ENCODE results near the gene NME4.
A peak's percentile ranks its signal among the peaks of the same experiment; 100 is the strongest.

The NME4 gene

DNA sequence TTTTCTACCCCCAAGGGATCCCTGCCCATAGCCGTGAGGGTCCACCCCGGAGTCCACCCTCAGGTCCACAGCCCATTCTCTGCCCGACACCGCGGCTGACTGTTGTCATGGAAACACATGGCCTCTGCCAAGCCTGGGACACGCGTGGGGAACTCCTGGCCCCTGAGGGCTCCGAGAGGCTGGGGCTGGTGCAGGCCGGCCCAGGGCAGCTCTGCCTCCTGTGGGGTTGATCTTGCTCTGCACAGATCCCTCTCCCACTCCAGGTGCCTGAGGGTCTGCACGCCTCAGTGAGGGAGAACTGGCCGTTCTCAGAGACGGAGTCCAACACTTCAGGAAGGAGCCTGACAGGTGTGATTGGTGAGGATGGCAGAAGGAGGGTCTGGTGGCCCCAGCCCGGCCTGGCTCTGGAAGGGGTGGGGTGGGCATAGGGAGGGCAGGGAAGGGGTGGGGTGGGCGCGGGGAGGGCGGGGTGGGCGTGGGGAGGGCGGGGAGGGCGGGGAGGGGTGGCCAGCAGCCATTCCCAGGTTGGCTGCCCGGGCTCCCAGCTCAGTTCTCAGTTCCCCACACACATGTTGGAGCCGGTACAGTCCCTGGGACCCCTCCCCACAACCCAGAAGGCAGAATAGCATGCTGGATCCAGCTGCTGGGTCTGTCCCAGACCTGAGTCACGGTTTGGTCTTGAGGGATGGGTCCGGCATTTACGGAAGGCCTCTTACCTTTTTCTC lies 33.1 kb upstream of the NME4 start:
- no peak overlapping the region for H3K27ac ChIP-seq (ENCODE audit: insufficient read depth, low read depth, low read length, poor library complexity, severe bottlenecking)
- WGBS, 2 experiments = 75 to 80% methylated on average over 21 to 24 of the region's 24 CpGs
- no peaks in the 10 kb centered on the region for H3K27me3 ChIP-seq (ENCODE audit: control insufficient read depth, insufficient read depth, low read length, poor library complexity, severe bottlenecking)
- no peaks in the 10 kb centered on the region for H3K4me1 ChIP-seq (ENCODE audit: control insufficient read depth, insufficient read depth, low read length)
- H3K36me3 ChIP-seq (ENCODE audit: control insufficient read depth, insufficient read depth, low read length) = peaks cover 19% of the 10 kb centered on the region
- no peak overlapping the region for H3K4me3 ChIP-seq (ENCODE audit: insufficient read depth, low read depth, low read length)
- H3K9me3 ChIP-seq (ENCODE audit: control insufficient read depth, low read length) = no peaks in the 10 kb centered on the region

DNA sequence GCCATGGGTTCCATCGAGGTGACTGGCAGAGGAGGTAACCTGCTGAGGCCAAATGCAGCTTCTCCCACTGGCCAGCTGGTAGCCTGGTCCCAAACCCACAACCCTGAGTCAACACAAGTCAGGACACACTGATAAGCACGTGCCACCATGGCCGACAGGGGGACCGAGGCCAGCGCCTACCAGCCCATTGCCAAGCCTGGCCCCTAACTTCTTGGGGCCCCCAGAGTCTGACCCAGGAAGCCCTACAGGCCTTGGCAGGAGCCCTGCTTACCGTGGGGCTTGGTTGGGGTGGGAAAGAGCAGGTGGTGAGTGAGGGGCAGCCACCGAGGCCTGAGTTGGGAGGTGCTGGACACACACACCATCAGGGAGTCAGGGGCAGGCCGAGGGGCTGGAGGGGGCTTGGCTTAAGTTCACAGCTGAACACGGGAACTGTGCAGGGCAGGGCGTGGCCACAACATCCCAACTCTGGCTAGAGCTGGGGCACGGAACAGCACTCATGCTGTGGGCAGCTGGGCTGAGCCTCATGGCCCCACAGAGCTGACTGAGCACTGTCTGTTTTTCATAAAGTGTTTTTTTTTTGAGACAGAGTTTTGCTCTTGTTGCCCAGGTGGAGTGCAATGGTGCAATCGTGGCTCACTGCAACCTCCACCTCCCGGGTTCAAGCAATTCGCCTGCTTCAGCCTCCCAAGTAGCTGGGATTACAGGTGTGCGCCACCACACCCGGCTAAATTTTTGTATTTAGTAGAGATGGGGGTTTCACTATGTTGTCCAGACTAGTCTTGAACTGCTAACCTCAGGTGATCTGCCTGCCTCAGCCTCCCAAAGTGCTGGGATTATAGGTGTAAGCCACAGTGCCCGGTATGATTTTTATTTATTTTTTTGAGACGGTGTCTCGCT lies 32.2 kb upstream of the NME4 start:
- H3K27ac ChIP-seq (ENCODE audit: insufficient read depth, low read depth, low read length, poor library complexity, severe bottlenecking) = no peak overlapping the region
- H3K27me3 ChIP-seq (ENCODE audit: control insufficient read depth, insufficient read depth, low read length, poor library complexity, severe bottlenecking) = no peaks in the 10 kb centered on the region
- peaks cover 5% of the 10 kb centered on the region for H3K4me1 ChIP-seq (ENCODE audit: control insufficient read depth, insufficient read depth, low read length)
- peaks cover 21% of the 10 kb centered on the region for H3K36me3 ChIP-seq (ENCODE audit: control insufficient read depth, insufficient read depth, low read length)
- no peaks in the 10 kb centered on the region for H3K9me3 ChIP-seq (ENCODE audit: control insufficient read depth, low read length)
- WGBS, 2 experiments = 85 to 87% methylated on average over 19 of the region's 19 CpGs
- no peak overlapping the region for H3K4me3 ChIP-seq (ENCODE audit: insufficient read depth, low read depth, low read length)

DNA sequence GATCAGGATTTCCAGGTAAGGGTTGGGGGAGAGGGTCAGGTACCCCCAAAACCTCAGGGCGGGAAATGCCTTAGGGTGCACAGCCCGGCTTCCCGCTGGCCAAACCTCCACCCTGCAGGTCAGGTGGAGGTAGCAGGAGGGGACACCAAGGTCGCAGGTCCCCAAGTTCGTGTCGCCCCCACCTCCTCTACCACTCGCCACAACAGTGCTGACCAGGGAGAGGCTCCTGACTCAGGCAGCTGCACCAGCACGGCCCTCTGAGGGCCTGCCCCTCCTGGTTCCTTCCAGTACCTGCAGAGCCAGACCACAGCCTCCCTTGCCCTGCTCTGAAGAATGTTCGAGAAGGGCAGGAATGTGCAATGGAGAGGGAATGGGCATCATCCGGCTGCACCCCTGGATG lies 30.5 kb upstream of the NME4 start:
- H3K36me3 ChIP-seq (ENCODE audit: control insufficient read depth, insufficient read depth, low read length) = peaks cover 21% of the 10 kb centered on the region
- no peaks in the 10 kb centered on the region for H3K9me3 ChIP-seq (ENCODE audit: control insufficient read depth, low read length)
- H3K4me3 ChIP-seq (ENCODE audit: insufficient read depth, low read depth, low read length) = no peak overlapping the region
- H3K4me1 ChIP-seq (ENCODE audit: control insufficient read depth, insufficient read depth, low read length) = peaks cover 10% of the 10 kb centered on the region
- H3K27ac ChIP-seq (ENCODE audit: insufficient read depth, low read depth, low read length, poor library complexity, severe bottlenecking) = no peak overlapping the region
- 83 to 89% methylated on average over 10 of the region's 10 CpGs for WGBS, 2 experiments
- no peaks in the 10 kb centered on the region for H3K27me3 ChIP-seq (ENCODE audit: control insufficient read depth, insufficient read depth, low read length, poor library complexity, severe bottlenecking)

DNA sequence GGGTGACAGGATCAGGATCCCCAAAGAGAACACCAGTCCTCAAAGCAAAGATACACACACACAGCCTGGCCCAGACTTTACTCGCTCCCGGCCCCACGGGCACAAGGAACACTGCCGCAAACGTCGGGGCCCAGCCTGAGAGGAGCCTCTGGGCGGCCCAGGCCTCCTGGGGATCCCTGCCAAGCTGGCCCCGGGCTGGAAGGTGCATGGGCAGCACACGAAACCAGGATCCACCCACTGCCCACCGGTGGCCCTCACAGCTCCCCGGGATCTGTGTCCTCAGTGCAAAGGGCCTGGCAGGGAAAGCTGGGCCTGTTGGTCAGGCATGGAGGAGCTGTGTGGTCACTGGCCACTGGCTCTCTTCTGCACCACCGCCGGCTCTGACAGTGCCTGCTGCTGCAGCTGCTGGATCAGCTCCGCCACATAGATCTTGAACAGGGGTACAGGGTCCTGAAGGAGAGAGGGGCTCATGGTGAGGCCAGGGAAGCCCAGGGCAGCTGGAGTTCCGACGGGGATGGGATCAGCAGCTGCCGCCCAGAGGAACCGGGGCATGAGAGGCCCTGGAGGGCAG lies 29.6 kb upstream of the NME4 start:
- H3K27ac ChIP-seq (ENCODE audit: insufficient read depth, low read depth, low read length, poor library complexity, severe bottlenecking) = no peak overlapping the region
- H3K4me1 ChIP-seq (ENCODE audit: control insufficient read depth, insufficient read depth, low read length) = peaks cover 10% of the 10 kb centered on the region
- H3K27me3 ChIP-seq (ENCODE audit: control insufficient read depth, insufficient read depth, low read length, poor library complexity, severe bottlenecking) = no peaks in the 10 kb centered on the region
- no peaks in the 10 kb centered on the region for H3K9me3 ChIP-seq (ENCODE audit: control insufficient read depth, low read length)
- 96% methylated on average over 18 of the region's 18 CpGs for WGBS, 2 experiments
- no peak overlapping the region for H3K4me3 ChIP-seq (ENCODE audit: insufficient read depth, low read depth, low read length)
- peaks cover 21% of the 10 kb centered on the region for H3K36me3 ChIP-seq (ENCODE audit: control insufficient read depth, insufficient read depth, low read length)

DNA sequence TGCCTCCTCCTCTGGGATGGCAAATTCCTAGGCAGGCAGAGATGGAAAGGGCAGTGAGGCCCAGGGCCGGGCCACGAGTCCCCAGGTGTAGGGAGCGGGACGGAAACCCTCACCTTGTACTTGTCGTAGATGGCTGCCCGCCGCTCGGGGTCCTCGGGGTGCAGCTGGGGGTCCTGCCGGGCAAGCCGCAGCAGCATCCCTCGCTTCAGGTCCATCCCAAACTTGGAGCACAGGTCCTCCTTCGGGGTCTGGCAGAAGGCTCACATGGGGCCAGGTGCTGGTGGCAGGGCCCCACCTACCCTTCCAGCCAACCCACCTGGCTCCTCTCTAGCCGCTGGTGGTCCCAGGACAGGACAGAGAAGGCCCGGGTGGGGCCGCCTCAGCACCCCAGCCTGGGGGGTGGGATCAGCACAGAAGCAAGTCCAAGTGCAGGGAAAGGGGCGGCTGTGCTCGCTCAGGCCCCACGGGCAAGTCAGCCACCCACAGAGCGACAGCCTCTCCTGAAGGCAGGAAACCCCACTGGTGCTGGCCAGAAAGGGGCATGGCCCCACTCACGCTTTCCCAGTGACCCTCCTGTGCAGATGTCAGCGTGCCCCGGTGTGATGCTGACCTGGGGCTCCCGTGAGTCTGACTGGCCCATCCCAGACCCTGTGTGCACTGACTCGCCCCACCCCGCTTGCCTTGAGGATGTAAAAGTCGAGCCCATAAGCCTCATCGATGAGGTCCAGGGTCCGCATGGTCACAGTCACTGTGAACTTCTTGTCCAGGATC lies 28.4 kb upstream of the NME4 start:
- Histone ChIP-seq H3K27me3 (ENCODE audit: control insufficient read depth, insufficient read depth, low read length, poor library complexity, severe bottlenecking) (no peaks in the 10 kb centered on the region), H3K4me1 (ENCODE audit: control insufficient read depth, insufficient read depth, low read length) (peaks cover 10% of the 10 kb centered on the region), H3K27ac (ENCODE audit: insufficient read depth, low read depth, low read length, poor library complexity, severe bottlenecking) (no peak overlapping the region), H3K36me3 (ENCODE audit: control insufficient read depth, insufficient read depth, low read length) (peaks cover 21% of the 10 kb centered on the region), H3K4me3 (ENCODE audit: insufficient read depth, low read depth, low read length) (no peak overlapping the region), H3K9me3 (ENCODE audit: control insufficient read depth, low read length) (no peaks in the 10 kb centered on the region)
- WGBS, 2 experiments = 94 to 95% methylated on average over 29 of the region's 29 CpGs

DNA sequence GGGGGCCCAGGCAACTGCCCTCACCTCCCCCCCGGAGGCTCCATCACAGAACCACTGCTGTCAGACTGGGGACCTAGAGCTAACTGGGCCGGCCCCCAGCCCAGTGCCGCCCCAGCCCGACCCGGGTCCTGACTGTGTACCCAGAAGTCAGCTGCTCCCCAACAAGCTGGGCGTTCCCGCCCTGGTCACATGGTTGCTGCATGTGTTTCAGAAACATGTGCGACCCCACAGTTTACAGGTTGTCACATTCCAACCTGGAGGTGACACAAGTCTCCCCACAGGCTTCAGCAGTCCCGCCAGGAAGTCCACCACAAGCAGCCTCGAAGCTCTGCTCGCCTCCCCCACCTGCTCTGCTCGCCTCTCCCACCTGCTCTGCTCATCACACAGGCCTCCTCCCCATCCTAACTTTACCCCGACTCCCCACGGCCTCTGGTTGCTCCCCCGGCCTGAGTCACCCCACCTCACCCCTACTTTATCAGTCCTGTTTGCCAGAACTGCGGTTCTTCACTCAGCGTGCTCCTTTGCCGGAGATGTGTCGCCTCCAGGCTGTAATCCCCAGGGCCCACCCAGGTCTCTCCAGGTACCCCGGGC lies 27.6 kb upstream of the NME4 start:
- peak overlapping the region; percentile 32 for H3K4me3 ChIP-seq (ENCODE audit: insufficient read depth, low read depth, low read length)
- WGBS, 2 experiments = 89% methylated on average over 20 of the region's 20 CpGs
- peaks cover 10% of the 10 kb centered on the region for H3K4me1 ChIP-seq (ENCODE audit: control insufficient read depth, insufficient read depth, low read length)
- no peaks in the 10 kb centered on the region for H3K9me3 ChIP-seq (ENCODE audit: control insufficient read depth, low read length)
- no peak overlapping the region for H3K27ac ChIP-seq (ENCODE audit: insufficient read depth, low read depth, low read length, poor library complexity, severe bottlenecking)
- H3K36me3 ChIP-seq (ENCODE audit: control insufficient read depth, insufficient read depth, low read length) = peaks cover 21% of the 10 kb centered on the region
- H3K27me3 ChIP-seq (ENCODE audit: control insufficient read depth, insufficient read depth, low read length, poor library complexity, severe bottlenecking) = no peaks in the 10 kb centered on the region

DNA sequence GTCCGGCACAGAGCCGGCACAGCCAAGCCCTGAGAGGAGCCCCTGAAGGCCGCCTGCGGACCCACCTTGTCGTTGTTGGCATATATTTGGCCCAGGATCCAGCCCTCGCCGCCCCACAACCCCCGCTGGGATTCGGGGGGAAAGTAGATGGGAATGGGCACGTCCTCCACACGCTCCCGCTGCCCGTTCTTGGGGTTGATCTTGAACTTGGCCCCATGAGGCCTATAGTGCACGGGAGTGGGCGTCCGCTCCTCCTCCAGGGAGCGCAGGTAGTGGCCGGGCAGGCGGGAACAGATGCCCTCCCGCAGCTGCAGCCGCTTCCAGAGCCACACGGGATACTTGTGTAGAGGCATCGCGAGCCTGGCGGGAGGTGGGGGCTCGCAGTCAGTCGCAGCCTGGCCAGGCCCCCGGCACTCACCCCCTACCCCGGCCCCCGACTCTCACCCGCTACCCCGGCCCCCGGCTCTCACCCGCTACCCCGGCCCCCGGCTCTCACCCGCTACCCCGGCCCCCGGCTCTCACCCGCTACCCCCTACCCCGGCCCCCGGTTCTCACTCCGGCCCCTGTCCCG lies 27.0 kb upstream of the NME4 start:
- Histone ChIP-seq H3K36me3 (ENCODE audit: control insufficient read depth, insufficient read depth, low read length) (peaks cover 21% of the 10 kb centered on the region), H3K4me3 (ENCODE audit: insufficient read depth, low read depth, low read length) (peak overlapping the region; percentile 32)

DNA sequence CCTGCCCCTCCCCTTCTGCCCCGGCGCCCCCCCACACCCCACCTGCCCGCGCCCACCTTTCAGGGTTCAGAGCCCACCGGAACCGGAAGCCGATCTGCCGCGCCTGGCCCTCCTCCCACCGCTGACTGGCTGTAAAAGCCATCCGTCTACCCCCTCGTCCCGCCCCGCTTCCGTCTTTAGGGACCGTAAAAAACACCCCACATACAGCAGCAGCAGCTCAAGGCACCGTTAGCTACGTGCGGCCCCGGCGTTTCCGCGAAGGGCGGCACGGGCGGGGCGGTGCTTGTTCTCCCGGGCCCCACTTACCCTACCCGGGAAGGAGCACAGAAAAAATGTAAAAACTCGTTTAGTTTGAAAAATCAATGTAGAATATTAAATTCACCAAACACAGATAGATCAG lies 26.6 kb upstream of the NME4 start, which contains the start of gene MRPL28:
Gene MRPL28, minus strand, starts transcription at position 96 of the 400 bp plus-strand sequence. CDS start 320 bp downstream, outside the sequence.
- H3K36me3 ChIP-seq (ENCODE audit: control insufficient read depth, insufficient read depth, low read length) = peaks cover 21% of the 10 kb centered on the region
- peaks cover 10% of the 10 kb centered on the region for H3K4me1 ChIP-seq (ENCODE audit: control insufficient read depth, insufficient read depth, low read length)
- no peak within 1 kb of the TSS for H3K27ac ChIP-seq (ENCODE audit: insufficient read depth, low read depth, low read length, poor library complexity, severe bottlenecking)
- WGBS, 2 experiments = 0% methylated on average over 29 of the region's 30 CpGs
- no peaks in the 10 kb centered on the region for H3K9me3 ChIP-seq (ENCODE audit: control insufficient read depth, low read length)
- peak within 1 kb of the TSS; percentile 32 for H3K4me3 ChIP-seq (ENCODE audit: insufficient read depth, low read depth, low read length)
- no peaks in the 10 kb centered on the region for H3K27me3 ChIP-seq (ENCODE audit: control insufficient read depth, insufficient read depth, low read length, poor library complexity, severe bottlenecking)

More for the DNA sequence above, 27.0 kb upstream of the NME4 start:
- Histone ChIP-seq H3K27ac (ENCODE audit: insufficient read depth, low read depth, low read length, poor library complexity, severe bottlenecking) (no peak overlapping the region), H3K9me3 (ENCODE audit: control insufficient read depth, low read length) (no peaks in the 10 kb centered on the region), H3K27me3 (ENCODE audit: control insufficient read depth, insufficient read depth, low read length, poor library complexity, severe bottlenecking) (no peaks in the 10 kb centered on the region), H3K4me1 (ENCODE audit: control insufficient read depth, insufficient read depth, low read length) (peaks cover 10% of the 10 kb centered on the region)
- WGBS, 2 experiments = 18 to 22% methylated on average over 30 to 37 of the region's 44 CpGs

DNA sequence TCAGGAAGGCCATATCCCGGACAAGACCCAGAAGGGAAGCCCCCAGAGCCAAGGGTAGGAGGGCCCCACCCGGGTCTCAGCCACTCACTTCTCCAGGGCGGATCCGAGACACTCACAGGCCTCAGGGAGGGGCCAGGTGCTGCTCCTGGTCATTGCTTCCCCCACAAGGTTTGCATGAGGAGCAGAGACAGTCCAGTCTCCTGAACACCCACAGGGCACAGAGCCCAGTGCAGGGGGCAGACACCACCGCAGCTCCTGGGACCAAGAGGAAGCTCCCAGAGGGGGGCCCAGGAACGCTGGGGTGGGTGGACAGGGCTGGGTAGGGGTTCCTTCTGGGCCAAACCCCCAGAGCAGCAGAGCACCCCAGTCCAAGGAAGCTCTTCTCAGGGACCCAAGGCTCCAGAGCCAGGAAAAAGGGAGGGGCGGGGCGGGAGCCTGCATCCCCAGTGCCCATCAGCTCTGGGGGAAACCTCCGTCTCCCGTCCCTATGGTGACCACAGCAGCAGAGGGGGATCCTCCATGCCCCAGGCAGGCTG lies 26.0 kb upstream of the NME4 start:
- H3K27ac ChIP-seq (ENCODE audit: insufficient read depth, low read depth, low read length, poor library complexity, severe bottlenecking) = no peak overlapping the region
- no peak overlapping the region for H3K4me3 ChIP-seq (ENCODE audit: insufficient read depth, low read depth, low read length)
- H3K27me3 ChIP-seq (ENCODE audit: control insufficient read depth, insufficient read depth, low read length, poor library complexity, severe bottlenecking) = no peaks in the 10 kb centered on the region
- peaks cover 21% of the 10 kb centered on the region for H3K36me3 ChIP-seq (ENCODE audit: control insufficient read depth, insufficient read depth, low read length)
- WGBS, 2 experiments = 83 to 84% methylated on average over 10 of the region's 10 CpGs
- peaks cover 10% of the 10 kb centered on the region for H3K4me1 ChIP-seq (ENCODE audit: control insufficient read depth, insufficient read depth, low read length)
- H3K9me3 ChIP-seq (ENCODE audit: control insufficient read depth, low read length) = no peaks in the 10 kb centered on the region
